Measurements from ENCODE around the gene ABHD12. TPM values are rescaled to one million over a fixed set of nuclear protein-coding genes. Genes with fewer than 3 reads are reported as not detected.

Gene ABHD12
- total and polyA plus RNA-seq, 2 donors (not counting 3 experiments of a cell fraction or from before 2014, with no cell fraction given) = 19.2 to 36.0 TPM

- Histone ChIP-seq H3K27ac (ENCODE audit: insufficient read depth, low read depth, low read length) (no peak overlapping the region), H3K36me3 (ENCODE audit: control insufficient read depth in 2 of 2, extremely low read depth in 1 of 2, insufficient read depth in 2 of 2, low read length in 2 of 2) (no peaks in the 10 kb centered on the region), H3K79me2 (ENCODE audit: control insufficient read depth, insufficient read depth, low read length) (peaks cover 1% of the 10 kb centered on the region), H3K27me3 (ENCODE audit: control insufficient read depth in 2 of 2, insufficient read depth in 2 of 2, low read length in 2 of 2) (no peaks in the 10 kb centered on the region), H3K9me1 (replicated peaks; ENCODE audit: control insufficient read depth, extremely low read depth, insufficient read depth, low read length) (no peaks in the 10 kb centered on the region), H3K9me3 (replicated peaks; ENCODE audit: control insufficient read depth, insufficient read depth, low read length) (no peaks in the 10 kb centered on the region), H4K20me1 (replicated peaks; ENCODE audit: control insufficient read depth, extremely low read depth, insufficient read depth, low read length) (no peaks in the 10 kb centered on the region), H3K4me2 (ENCODE audit: insufficient read depth, low read length) (no peak overlapping the region), H2AFZ (ENCODE audit: low read depth, low read length) (no peak overlapping the region), H3K9ac (replicated peaks; ENCODE audit: extremely low read depth, insufficient read depth, low read length) (no peak overlapping the region), H3K4me1 (ENCODE audit: control insufficient read depth, extremely low read depth, insufficient read depth, low read length) (no peaks in the 10 kb centered on the region), H3K4me3 (replicated peaks in 1 of 3; ENCODE audit: insufficient read depth in 1 of 3, low read depth in 1 of 3, low read length in 3 of 3) (no peak overlapping the region)
- dilution Hi-C loops (cut with MboI; ENCODE audit: extremely low pct_ligation_motif_present, low sequenced_read_pairs) = no loop called here
- FAIRE-seq (no peak), DNase-seq (ENCODE audit: low read depth, low spot score) (no peak)
- TF ChIP-seq EZH2 (IDR thresholded peaks at IDR 0.05; ENCODE audit: borderline replicate concordance, low read depth, low read length, severe bottlenecking) (no peak), MAX (IDR thresholded peaks at IDR 0.05; ENCODE audit: insufficient read depth, insufficient read length) (no peak), JUN (IDR thresholded peaks at IDR 0.05; ENCODE audit: borderline replicate concordance, insufficient read depth, insufficient read length, low read depth) (no peak), GATA2 (IDR thresholded peaks at IDR 0.05; ENCODE audit: insufficient read depth, insufficient read length, low read depth, low read length) (no peak), MYC (IDR thresholded peaks at IDR 0.05; ENCODE audit: low read depth, low read length) (no peak), POLR2AphosphoS5 (IDR thresholded peaks at IDR 0.05; ENCODE audit: insufficient read depth, low read depth, low read length) (no peak), CTCF (IDR thresholded peaks at IDR 0.05; ENCODE audit: extremely low read depth in 1 of 2, insufficient read depth in 1 of 2, low read depth in 1 of 2, low read length in 2 of 2) (no peak), POLR2A (IDR thresholded peaks at IDR 0.05; ENCODE audit: low read depth, low read length) (no peak), FOS (IDR thresholded peaks at IDR 0.05; ENCODE audit: borderline replicate concordance, insufficient read depth, low read length) (no peak)
- intact Hi-C loops (cut with micrococcal nuclease) = no loop called here
- POLR2A ChIA-PET = no interaction called here
- CTCF ChIA-PET = no interaction called here
- no TSS peak for BruUV-seq (replicated peaks)
Measured at GRCh38 chr20:25351024-25351360, 39.6 kb downstream of the ABHD12 start.
